Measurements from ENCODE around the gene VWA3A.

DNA sequence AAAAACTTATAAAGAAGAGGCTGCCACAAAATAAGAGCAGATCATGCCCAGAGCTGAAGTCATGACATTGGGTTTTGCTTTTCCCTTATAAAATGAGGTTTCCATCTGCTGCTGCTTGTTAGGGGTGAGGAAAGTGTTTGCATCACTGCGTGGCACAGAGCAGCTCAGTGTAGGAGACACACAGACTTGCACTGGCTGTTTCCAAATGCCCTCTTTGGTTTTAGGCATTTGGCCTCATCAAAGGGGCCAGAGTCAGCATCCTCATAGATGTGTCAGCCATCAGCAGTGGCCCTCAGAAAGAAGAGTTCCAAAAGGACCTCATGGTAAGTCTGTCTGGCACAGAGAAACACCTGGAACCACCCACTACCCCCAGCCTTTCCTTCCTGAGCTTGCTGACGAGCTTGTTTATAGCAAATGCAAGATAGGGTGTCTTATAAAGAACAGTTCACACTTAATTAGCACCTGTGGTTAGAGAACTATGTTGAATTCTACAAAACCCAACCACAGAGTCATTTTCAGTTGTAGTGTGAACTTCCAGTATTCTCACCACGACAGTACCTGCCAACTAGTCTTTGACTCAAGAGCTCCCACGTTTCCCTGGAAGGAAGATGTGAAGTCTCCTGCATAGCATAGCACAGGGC is 17.0 kb downstream of the VWA3A start:
- TF ChIP-seq, protein P1, sequence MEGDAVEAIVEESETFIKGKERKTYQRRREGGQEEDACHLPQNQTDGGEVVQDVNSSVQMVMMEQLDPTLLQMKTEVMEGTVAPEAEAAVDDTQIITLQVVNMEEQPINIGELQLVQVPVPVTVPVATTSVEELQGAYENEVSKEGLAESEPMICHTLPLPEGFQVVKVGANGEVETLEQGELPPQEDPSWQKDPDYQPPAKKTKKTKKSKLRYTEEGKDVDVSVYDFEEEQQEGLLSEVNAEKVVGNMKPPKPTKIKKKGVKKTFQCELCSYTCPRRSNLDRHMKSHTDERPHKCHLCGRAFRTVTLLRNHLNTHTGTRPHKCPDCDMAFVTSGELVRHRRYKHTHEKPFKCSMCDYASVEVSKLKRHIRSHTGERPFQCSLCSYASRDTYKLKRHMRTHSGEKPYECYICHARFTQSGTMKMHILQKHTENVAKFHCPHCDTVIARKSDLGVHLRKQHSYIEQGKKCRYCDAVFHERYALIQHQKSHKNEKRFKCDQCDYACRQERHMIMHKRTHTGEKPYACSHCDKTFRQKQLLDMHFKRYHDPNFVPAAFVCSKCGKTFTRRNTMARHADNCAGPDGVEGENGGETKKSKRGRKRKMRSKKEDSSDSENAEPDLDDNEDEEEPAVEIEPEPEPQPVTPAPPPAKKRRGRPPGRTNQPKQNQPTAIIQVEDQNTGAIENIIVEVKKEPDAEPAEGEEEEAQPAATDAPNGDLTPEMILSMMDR (IDR thresholded peaks at IDR 0.05): no peak
- no peak for TF ChIP-seq POLR2A (IDR thresholded peaks at IDR 0.05)

Measured in uterus (tissue), 2 donors.